ENCODE results near the gene APP. TPM values are rescaled to one million over a fixed set of nuclear protein-coding genes. Genes with fewer than 3 reads are reported as not detected.

Gene APP
- total RNA-seq, 1 experiment from 2014 or later: 266 TPM

- intact Hi-C loops (cut with micrococcal nuclease): no loop called here
- no peak for ATAC-seq
- CTCF ChIA-PET: no interaction called here
- H3K36me3 ChIP-seq (ENCODE audit: low read depth, low read length): peaks cover 45% of the 10 kb centered on the region
- TF ChIP-seq EZH2 (IDR thresholded peaks at IDR 0.05; ENCODE audit: low read length, unreplicated experiment) (no peak), EZH2phosphoT487 (IDR thresholded peaks at IDR 0.05; ENCODE audit: borderline replicate concordance, low read length) (no peak), CTCF (conservative IDR thresholded peaks at IDR 0.05; ENCODE audit: low read depth, low read length) (no peak)
- H3K27ac ChIP-seq (ENCODE audit: low read length): no peak overlapping the region
- H3K27me3 ChIP-seq (ENCODE audit: low read length): no peaks in the 10 kb centered on the region
- no peak for DNase-seq
- POLR2A ChIA-PET (ENCODE audit: unreplicated experiment): no interaction called here
- H3K79me2 ChIP-seq (ENCODE audit: low read length): no peaks in the 10 kb centered on the region
- no peak overlapping the region for H3K9ac ChIP-seq (ENCODE audit: low read length)
- H3K4me2 ChIP-seq (ENCODE audit: low read length): no peak overlapping the region
- H3K4me3 ChIP-seq (ENCODE audit: low read length): no peak overlapping the region
- H4K20me1 ChIP-seq (ENCODE audit: low read length): no peaks in the 10 kb centered on the region
- no peaks in the 10 kb centered on the region for H3K4me1 ChIP-seq (ENCODE audit: insufficient read depth, low read length)
- H3K9me2 ChIP-seq (replicated peaks; ENCODE audit: low read length): no peaks in the 10 kb centered on the region
- no peak overlapping the region for H2AFZ ChIP-seq (ENCODE audit: low read length)
- H3F3A ChIP-seq (ENCODE audit: low read length, unreplicated experiment): no peaks in the 10 kb centered on the region
- BruUV-seq (replicated peaks): no TSS peak
- no peaks in the 10 kb centered on the region for H3K9me3 ChIP-seq (ENCODE audit: low read length)
These were observed 189.9 kb downstream of the APP start for GRCh38 chr21:25980710-25981109.

GRCh38 chr21:25979845-25980616 lies 190.5 kb downstream of the APP start:
- H3K27me3 ChIP-seq (ENCODE audit: low read length): no peaks in the 10 kb centered on the region
- ATAC-seq (no peak), DNase-seq (no peak)
- no peaks in the 10 kb centered on the region for H3K9me2 ChIP-seq (replicated peaks; ENCODE audit: low read length)
- no peaks in the 10 kb centered on the region for H3K4me1 ChIP-seq (ENCODE audit: insufficient read depth, low read length)
- CTCF ChIA-PET: no interaction called here
- no peak overlapping the region for H3K4me2 ChIP-seq (ENCODE audit: low read length)
- H3K36me3 ChIP-seq (ENCODE audit: low read depth, low read length): peaks cover 51% of the 10 kb centered on the region
- no TSS peak for BruUV-seq (replicated peaks)
- H3K79me2 ChIP-seq (ENCODE audit: low read length): no peaks in the 10 kb centered on the region
- H3K27ac ChIP-seq (ENCODE audit: low read length): no peak overlapping the region
- H3F3A ChIP-seq (ENCODE audit: low read length, unreplicated experiment): no peaks in the 10 kb centered on the region
- POLR2A ChIA-PET (ENCODE audit: unreplicated experiment): no interaction called here
- H4K20me1 ChIP-seq (ENCODE audit: low read length): no peaks in the 10 kb centered on the region
- H3K4me3 ChIP-seq (ENCODE audit: low read length): no peak overlapping the region
- no peak overlapping the region for H3K9ac ChIP-seq (ENCODE audit: low read length)
- no peak overlapping the region for H2AFZ ChIP-seq (ENCODE audit: low read length)
- H3K9me3 ChIP-seq (ENCODE audit: low read length): no peaks in the 10 kb centered on the region
- intact Hi-C loops (cut with micrococcal nuclease): no loop called here
- TF ChIP-seq EZH2 (IDR thresholded peaks at IDR 0.05; ENCODE audit: low read length, unreplicated experiment) (no peak), CTCF (conservative IDR thresholded peaks at IDR 0.05; ENCODE audit: low read depth, low read length) (no peak), EZH2phosphoT487 (IDR thresholded peaks at IDR 0.05; ENCODE audit: borderline replicate concordance, low read length) (no peak)

- Histone ChIP-seq H3K36me3 (ENCODE audit: low read depth, low read length) (peaks cover 63% of the 10 kb centered on the region), H4K20me1 (ENCODE audit: low read length) (no peaks in the 10 kb centered on the region), H3K79me2 (ENCODE audit: low read length) (no peaks in the 10 kb centered on the region), H2AFZ (ENCODE audit: low read length) (no peak overlapping the region), H3K9me3 (ENCODE audit: low read length) (no peaks in the 10 kb centered on the region), H3K9ac (ENCODE audit: low read length) (no peak overlapping the region), H3K4me2 (ENCODE audit: low read length) (no peak overlapping the region), H3K27ac (ENCODE audit: low read length) (no peak overlapping the region), H3F3A (ENCODE audit: low read length, unreplicated experiment) (no peaks in the 10 kb centered on the region), H3K4me3 (ENCODE audit: low read length) (no peak overlapping the region), H3K27me3 (ENCODE audit: low read length) (no peaks in the 10 kb centered on the region), H3K9me2 (replicated peaks; ENCODE audit: low read length) (no peaks in the 10 kb centered on the region), H3K4me1 (ENCODE audit: insufficient read depth, low read length) (no peaks in the 10 kb centered on the region)
- POLR2A ChIA-PET (ENCODE audit: unreplicated experiment): no interaction called here
- intact Hi-C loops (cut with micrococcal nuclease): no loop called here
- TF ChIP-seq EZH2 (IDR thresholded peaks at IDR 0.05; ENCODE audit: low read length, unreplicated experiment) (no peak), EZH2phosphoT487 (IDR thresholded peaks at IDR 0.05; ENCODE audit: borderline replicate concordance, low read length) (no peak), CTCF (conservative IDR thresholded peaks at IDR 0.05; ENCODE audit: low read depth, low read length) (no peak)
- no peak for DNase-seq
- no TSS peak for BruUV-seq (replicated peaks)
- no peak for ATAC-seq
- CTCF ChIA-PET: no interaction called here
These were observed 193.4 kb downstream of the APP start for GRCh38 chr21:25977068-25977611.

Measured in PC-3 (cell line).